ENCODE results near the gene RALBP1.
"Not testable (repeated sequence)": the region's sequence is repeated elsewhere in the genome, so short reads cannot be mapped to it uniquely, and the experiment has no call there.

The RALBP1 gene

GRCh38 chr18:9474983-9475642 is at the start of gene RALBP1:
RALBP1 (plus strand) TSS chr18:9475513; CDS start chr18:9513046, 37,533 bp downstream.
- Mint-ChIP-seq H3K4me3 (peak within 1 kb of the TSS; percentile 92), H3K36me3 (ENCODE audit: low read depth) (peaks cover 16% of the 10 kb centered on the region), H3K4me1 (ENCODE audit: low read depth) (peaks cover 17% of the 10 kb centered on the region), H3K27ac (peak within 1 kb of the TSS; percentile 89), H3K27me3 (peaks cover 12% of the 10 kb centered on the region), H3K9me3 (no peaks in the 10 kb centered on the region)

GRCh38 chr18:9426753-9427152 is 48.6 kb upstream of the RALBP1 start:
- Mint-ChIP-seq H3K27ac (no peak overlapping the region), H3K36me3 (ENCODE audit: low read depth) (no peaks in the 10 kb centered on the region), H3K27me3 (no peaks in the 10 kb centered on the region), H3K4me1 (ENCODE audit: low read depth) (no peaks in the 10 kb centered on the region), H3K4me3 (no peak overlapping the region), H3K9me3 (peaks cover 4% of the 10 kb centered on the region)

- Mint-ChIP-seq H3K36me3 (ENCODE audit: low read depth) (no peaks in the 10 kb centered on the region), H3K27ac (no peak overlapping the region), H3K27me3 (peaks cover 2% of the 10 kb centered on the region), H3K4me3 (no peak overlapping the region), H3K4me1 (ENCODE audit: low read depth) (peaks cover 1% of the 10 kb centered on the region), H3K9me3 (peaks cover 4% of the 10 kb centered on the region)
Observed at GRCh38 chr18:9428301-9428706, 47.0 kb upstream of the RALBP1 start.

GRCh38 chr18:9428862-9429661 is 46.3 kb upstream of the RALBP1 start:
- Mint-ChIP-seq H3K27me3 (peaks cover 5% of the 10 kb centered on the region), H3K4me1 (ENCODE audit: low read depth) (peaks cover 9% of the 10 kb centered on the region), H3K9me3 (peaks cover 4% of the 10 kb centered on the region), H3K36me3 (ENCODE audit: low read depth) (no peaks in the 10 kb centered on the region), H3K27ac (no peak overlapping the region), H3K4me3 (no peak overlapping the region)

- H3K4me1 Mint-ChIP-seq (ENCODE audit: low read depth): peaks cover 12% of the 10 kb centered on the region
- H3K27me3 Mint-ChIP-seq: peaks cover 5% of the 10 kb centered on the region
- no peak overlapping the region for H3K4me3 Mint-ChIP-seq
- H3K36me3 Mint-ChIP-seq (ENCODE audit: low read depth): no peaks in the 10 kb centered on the region
- peaks cover 4% of the 10 kb centered on the region for H3K9me3 Mint-ChIP-seq
- H3K27ac Mint-ChIP-seq: no peak overlapping the region
Observed at GRCh38 chr18:9429662-9429993, 45.7 kb upstream of the RALBP1 start.

GRCh38 chr18:9430315-9430714 is 45.0 kb upstream of the RALBP1 start:
- not testable (repeated sequence) for H3K9me3 Mint-ChIP-seq; H3K36me3 Mint-ChIP-seq (ENCODE audit: low read depth); H3K27me3 Mint-ChIP-seq; H3K4me3 Mint-ChIP-seq; H3K27ac Mint-ChIP-seq
- H3K4me1 Mint-ChIP-seq (ENCODE audit: low read depth): peaks cover 12% of the 10 kb centered on the region

- Mint-ChIP-seq H3K9me3 (peaks cover 4% of the 10 kb centered on the region), H3K36me3 (ENCODE audit: low read depth) (no peaks in the 10 kb centered on the region), H3K4me1 (ENCODE audit: low read depth) (peaks cover 12% of the 10 kb centered on the region), H3K27me3 (peaks cover 5% of the 10 kb centered on the region), H3K27ac (no peak overlapping the region), H3K4me3 (no peak overlapping the region)
Observed at GRCh38 chr18:9431296-9431695, 44.0 kb upstream of the RALBP1 start.

GRCh38 chr18:9433122-9433521 is 42.2 kb upstream of the RALBP1 start:
- not testable (repeated sequence) for H3K36me3 Mint-ChIP-seq (ENCODE audit: low read depth); H3K9me3 Mint-ChIP-seq; H3K4me3 Mint-ChIP-seq; H3K27ac Mint-ChIP-seq; H3K27me3 Mint-ChIP-seq
- H3K4me1 Mint-ChIP-seq (ENCODE audit: low read depth): peaks cover 12% of the 10 kb centered on the region

GRCh38 chr18:9433671-9434121 is 41.6 kb upstream of the RALBP1 start:
- H3K4me3 Mint-ChIP-seq: peak overlapping the region; percentile 24
- H3K27me3 Mint-ChIP-seq: peaks cover 5% of the 10 kb centered on the region
- H3K36me3 Mint-ChIP-seq (ENCODE audit: low read depth): no peaks in the 10 kb centered on the region
- peaks cover 12% of the 10 kb centered on the region for H3K4me1 Mint-ChIP-seq (ENCODE audit: low read depth)
- no peak overlapping the region for H3K27ac Mint-ChIP-seq
- peaks cover 4% of the 10 kb centered on the region for H3K9me3 Mint-ChIP-seq

GRCh38 chr18:9434122-9434701 is 41.1 kb upstream of the RALBP1 start:
- H3K4me1 Mint-ChIP-seq (ENCODE audit: low read depth): peaks cover 12% of the 10 kb centered on the region
- no peak overlapping the region for H3K27ac Mint-ChIP-seq
- H3K27me3 Mint-ChIP-seq: peaks cover 5% of the 10 kb centered on the region
- H3K36me3 Mint-ChIP-seq (ENCODE audit: low read depth): no peaks in the 10 kb centered on the region
- no peak overlapping the region for H3K4me3 Mint-ChIP-seq
- peaks cover 4% of the 10 kb centered on the region for H3K9me3 Mint-ChIP-seq

- Mint-ChIP-seq H3K9me3 (peaks cover 4% of the 10 kb centered on the region), H3K27me3 (peaks cover 5% of the 10 kb centered on the region), H3K4me1 (ENCODE audit: low read depth) (peaks cover 12% of the 10 kb centered on the region), H3K4me3 (no peak overlapping the region), H3K36me3 (ENCODE audit: low read depth) (no peaks in the 10 kb centered on the region), H3K27ac (no peak overlapping the region)
Observed at GRCh38 chr18:9435041-9435440, 40.3 kb upstream of the RALBP1 start.

GRCh38 chr18:9436206-9436929 is 38.9 kb upstream of the RALBP1 start:
- no peaks in the 10 kb centered on the region for H3K9me3 Mint-ChIP-seq
- H3K27ac Mint-ChIP-seq: no peak overlapping the region
- H3K27me3 Mint-ChIP-seq: peaks cover 5% of the 10 kb centered on the region
- no peaks in the 10 kb centered on the region for H3K36me3 Mint-ChIP-seq (ENCODE audit: low read depth)
- no peak overlapping the region for H3K4me3 Mint-ChIP-seq
- peaks cover 12% of the 10 kb centered on the region for H3K4me1 Mint-ChIP-seq (ENCODE audit: low read depth)

- H3K27ac Mint-ChIP-seq: no peak overlapping the region
- no peaks in the 10 kb centered on the region for H3K9me3 Mint-ChIP-seq
- H3K4me1 Mint-ChIP-seq (ENCODE audit: low read depth): peaks cover 12% of the 10 kb centered on the region
- no peak overlapping the region for H3K4me3 Mint-ChIP-seq
- H3K27me3 Mint-ChIP-seq: peaks cover 5% of the 10 kb centered on the region
- H3K36me3 Mint-ChIP-seq (ENCODE audit: low read depth): no peaks in the 10 kb centered on the region
Observed at GRCh38 chr18:9437021-9437437, 38.3 kb upstream of the RALBP1 start.

- peaks cover 5% of the 10 kb centered on the region for H3K27me3 Mint-ChIP-seq
- peaks cover 12% of the 10 kb centered on the region for H3K4me1 Mint-ChIP-seq (ENCODE audit: low read depth)
- no peak overlapping the region for H3K27ac Mint-ChIP-seq
- no peak overlapping the region for H3K4me3 Mint-ChIP-seq
- H3K36me3 Mint-ChIP-seq (ENCODE audit: low read depth): no peaks in the 10 kb centered on the region
- H3K9me3 Mint-ChIP-seq: no peaks in the 10 kb centered on the region
Observed at GRCh38 chr18:9437672-9438071, 37.6 kb upstream of the RALBP1 start.

- Mint-ChIP-seq H3K27me3 (no peaks in the 10 kb centered on the region), H3K27ac (no peak overlapping the region), H3K4me1 (ENCODE audit: low read depth) (no peaks in the 10 kb centered on the region), H3K9me3 (no peaks in the 10 kb centered on the region), H3K4me3 (no peak overlapping the region), H3K36me3 (ENCODE audit: low read depth) (no peaks in the 10 kb centered on the region)
Observed at GRCh38 chr18:9441061-9441460, 34.3 kb upstream of the RALBP1 start.
